SK-N-SH treated with all-trans-retinoic acid at 6 μM for 48 hours (cell line): ENCODE results near the gene CACNB4.

Experiments used
- ATAC-seq: fragments of 200-7000 bp; cut with Tn5 transposase; 3 replicates; pipeline ENCODE4 v1.9.1; 2020; ENCODE audit warnings: mild to moderate bottlenecking, moderate library complexity
- ARNTL ChIP-seq: fragments of 450-650 bp; formaldehyde crosslinking; IDR thresholded peaks from 2 replicates; pipeline ENCODE4 v1.5.0; 2020; ENCODE audit warnings: low read depth, mild to moderate bottlenecking, moderate library complexity, borderline replicate concordance
- BACH2 ChIP-seq: fragments of 250-450 bp; sonication (Bioruptor Pico); IDR thresholded peaks from 2 replicates; pipeline ENCODE4 v1.9.0; 2021; ENCODE audit warnings: mild to moderate bottlenecking, borderline replicate concordance
- CREB5 ChIP-seq: fragments of 250-450 bp; sonication (Bioruptor Pico); IDR thresholded peaks from 2 replicates; pipeline ENCODE4 v1.5.1; 2020; ENCODE audit warnings: low read depth, mild to moderate bottlenecking, moderate library complexity
- CSDC2 ChIP-seq: fragments of 250-450 bp; sonication (Bioruptor Pico); IDR thresholded peaks from 2 replicates; pipeline ENCODE4 v1.5.0; 2020; ENCODE audit warnings: mild to moderate bottlenecking, moderate library complexity
- CSRNP3 ChIP-seq: fragments of 250-450 bp; sonication (Bioruptor Pico); IDR thresholded peaks from 2 replicates; pipeline ENCODE4 v1.5.1; 2021; ENCODE audit warnings: mild to moderate bottlenecking, moderate library complexity
- ESRRG ChIP-seq: fragments of 250-450 bp; sonication (Bioruptor Pico); IDR thresholded peaks from 2 replicates; pipeline ENCODE4 v1.6.1; 2021; ENCODE audit warnings: mild to moderate bottlenecking
- GLIS3 ChIP-seq: fragments of 250-450 bp; sonication (Bioruptor Pico); IDR thresholded peaks from 2 replicates; pipeline ENCODE4 v1.5.0; 2020; ENCODE audit warnings: mild to moderate bottlenecking, moderate library complexity
- ISL1 ChIP-seq: fragments of 250-450 bp; sonication (Bioruptor Pico); IDR thresholded peaks from 2 replicates; pipeline ENCODE4 v2.1.2; 2022; ENCODE audit warnings: mild to moderate bottlenecking, moderate library complexity
- OSR1 ChIP-seq: fragments of 250-450 bp; sonication (Bioruptor Pico); IDR thresholded peaks from 2 replicates; pipeline ENCODE4 v1.8.0; 2022; ENCODE audit warnings: moderate library complexity, mild to moderate bottlenecking, inconsistent platforms
- PATZ1 ChIP-seq: fragments of 250-450 bp; sonication (Bioruptor Pico); IDR thresholded peaks from 2 replicates; pipeline ENCODE4 v1.8.0; 2020; ENCODE audit warnings: mild to moderate bottlenecking, moderate library complexity, borderline replicate concordance
- POU6F1 ChIP-seq: fragments of 250-450 bp; sonication (Bioruptor Pico); IDR thresholded peaks from 2 replicates; pipeline ENCODE4 v1.8.0; 2021; ENCODE audit warnings: low read depth, mild to moderate bottlenecking, moderate library complexity, borderline replicate concordance
- RARB ChIP-seq: fragments of 250-450 bp; sonication (Bioruptor Pico); IDR thresholded peaks from 2 replicates; pipeline ENCODE4 v1.8.0; 2021; ENCODE audit warnings: mild to moderate bottlenecking, moderate library complexity
- SNAI2 ChIP-seq: fragments of 250-450 bp; sonication (Bioruptor Pico); IDR thresholded peaks from 2 replicates; pipeline ENCODE4 v1.5.0; 2020; ENCODE audit warnings: mild to moderate bottlenecking, moderate library complexity
- TCF4 ChIP-seq: fragments of 250-450 bp; sonication (Bioruptor Pico); IDR thresholded peaks from 2 replicates; pipeline ENCODE4 v1.8.0; 2021; ENCODE audit warnings: mild to moderate bottlenecking, moderate library complexity, borderline replicate concordance
- TOX ChIP-seq: fragments of 250-450 bp; sonication (Bioruptor Pico); IDR thresholded peaks from 2 replicates; pipeline ENCODE4 v1.8.0; 2021; ENCODE audit warnings: mild to moderate bottlenecking, moderate library complexity, borderline replicate concordance
- TSHZ2 ChIP-seq: fragments of 250-450 bp; sonication (Bioruptor Pico); IDR thresholded peaks from 2 replicates; pipeline ENCODE4 v1.5.0; 2020; ENCODE audit warnings: mild to moderate bottlenecking, moderate library complexity
- ZC3H10 ChIP-seq: fragments of 250-450 bp; sonication (Bioruptor Pico); IDR thresholded peaks from 2 replicates; pipeline ENCODE4 v1.5.1; 2021; ENCODE audit warnings: mild to moderate bottlenecking, moderate library complexity
- ZFP3 ChIP-seq: fragments of 250-450 bp; sonication (Bioruptor Pico); IDR thresholded peaks from 2 replicates; pipeline ENCODE4 v1.5.0; 2020; ENCODE audit warnings: mild to moderate bottlenecking, moderate library complexity
- ZFP30 ChIP-seq: fragments of 450-650 bp; formaldehyde crosslinking; IDR thresholded peaks from 2 replicates; pipeline ENCODE4 v1.5.0; 2022; ENCODE audit warnings: mild to moderate bottlenecking, moderate library complexity
- ZNF565 ChIP-seq: fragments of 450-650 bp; formaldehyde crosslinking; conservative IDR thresholded peaks from 2 replicates; pipeline ENCODE4 v1.5.0; 2020; ENCODE audit warnings: low read depth, mild to moderate bottlenecking, moderate library complexity
- ZNF8 ChIP-seq: fragments of 450-650 bp; formaldehyde crosslinking; IDR thresholded peaks from 2 replicates; pipeline ENCODE4 v1.5.0; 2020; ENCODE audit warnings: mild to moderate bottlenecking, moderate library complexity

CACNB4 gene

GRCh38 chr2:151904807-151905206, 194.0 kb downstream of the CACNB4 start:
- TF ChIP-seq ARNTL (CRISPR knock-in tag), result no peak
- no peak for TF ChIP-seq PATZ1 (CRISPR knock-in tag)
- TF ChIP-seq CSRNP3 (CRISPR knock-in tag), result no peak
- no peak for TF ChIP-seq TCF4
- no peak for TF ChIP-seq ZNF8 (CRISPR knock-in tag)
- no peak for TF ChIP-seq ZFP3 (CRISPR knock-in tag)
- TF ChIP-seq SNAI2 (CRISPR knock-in tag), result no peak
- no peak for TF ChIP-seq POU6F1 (CRISPR knock-in tag)
- TF ChIP-seq ESRRG, result no peak
- no peak for TF ChIP-seq RARB (CRISPR knock-in tag)
- no peak for TF ChIP-seq ZC3H10
- no peak for TF ChIP-seq CSDC2 (CRISPR knock-in tag)
- no peak for TF ChIP-seq OSR1 (CRISPR knock-in tag)
- no peak for TF ChIP-seq GLIS3
- TF ChIP-seq CREB5 (CRISPR knock-in tag), result no peak
- TF ChIP-seq, all 23 proteins: peak for 0
- no peak for ATAC-seq

- no peak for ATAC-seq
- TF ChIP-seq TOX (CRISPR knock-in tag), result no peak
- no peak for TF ChIP-seq ZFP30 (CRISPR knock-in tag)
These were observed 194.8 kb downstream of the CACNB4 start for GRCh38 chr2:151904021-151904420.

- ATAC-seq, result no peak
- peak; percentile 56 for TF ChIP-seq ISL1 (CRISPR knock-in tag)
- no peak for TF ChIP-seq SNAI2 (CRISPR knock-in tag)
These were observed 196.0 kb downstream of the CACNB4 start for GRCh38 chr2:151902829-151903228.

- ATAC-seq, result no peak
- TF ChIP-seq CSDC2 (CRISPR knock-in tag) (no peak), RARB (CRISPR knock-in tag) (no peak), PATZ1 (CRISPR knock-in tag) (no peak), BACH2 (no peak), CSRNP3 (CRISPR knock-in tag) (no peak), CREB5 (CRISPR knock-in tag) (no peak), ZFP30 (CRISPR knock-in tag) (no peak), TSHZ2 (CRISPR knock-in tag) (no peak), ZNF565 (CRISPR knock-in tag) (no peak), POU6F1 (CRISPR knock-in tag) (no peak), ARNTL (CRISPR knock-in tag) (no peak)
These were observed 198.5 kb downstream of the CACNB4 start for GRCh38 chr2:151900331-151900730.
